Calu3 (cell line): ENCODE data around the gene ELMO1. TPM values are rescaled to one million over a fixed set of nuclear protein-coding genes. Genes with fewer than 3 reads are reported as not detected.

Source experiments
- BruUV-seq: library from RNA; stranded (reverse); fragments of 400-500 nt; replicated peaks from 2 replicates; lab custom pipeline; 2021; lab: Mats Ljungman, UMichigan
- CTCF ChIA-PET: fragments of 300-600 bp; sonication (Branson Sonifier 250); formaldehyde crosslinking; loops from one replicate; lab custom pipeline; 2022; ENCODE audit warnings: antibody characterized with exemption; lab: Charles Lee
- DNase-seq: peaks from one replicate; pipeline ENCODE4 v3.0.0; 2022
- H3K27ac Mint-ChIP-seq: one replicate; pipeline ENCODE4 v1.8.0; 2022; ENCODE audit warnings: mixed read lengths; ENCODE audit not compliant: unreplicated experiment
- H3K27me3 Mint-ChIP-seq: one replicate; pipeline ENCODE4 v1.8.0; 2022; ENCODE audit warnings: mixed read lengths; ENCODE audit not compliant: unreplicated experiment
- H3K36me3 Mint-ChIP-seq: one replicate; pipeline ENCODE4 v1.8.0; 2022; ENCODE audit warnings: mild to moderate bottlenecking, moderate library complexity, mixed read lengths; ENCODE audit not compliant: insufficient read depth, unreplicated experiment
- H3K4me1 Mint-ChIP-seq: one replicate; pipeline ENCODE4 v1.8.0; 2022; ENCODE audit warnings: mild to moderate bottlenecking, low read depth, mixed read lengths; ENCODE audit not compliant: unreplicated experiment
- H3K4me3 Mint-ChIP-seq: one replicate; pipeline ENCODE4 v1.8.0; 2022; ENCODE audit warnings: mild to moderate bottlenecking, low read depth, moderate library complexity, mixed read lengths; ENCODE audit not compliant: unreplicated experiment
- H3K9me3 Mint-ChIP-seq: one replicate; pipeline ENCODE4 v1.8.0; 2022; ENCODE audit warnings: low read depth, mixed read lengths; ENCODE audit not compliant: unreplicated experiment
- CTCF ChIP-seq: fragments of 200-600 bp; IDR thresholded peaks from one replicate; pipeline ENCODE4 v1.8.0; 2022; ENCODE audit warnings: antibody characterized with exemption; ENCODE audit not compliant: unreplicated experiment
- intact Hi-C: fragments of 100-400 bp; cut with micrococcal nuclease; formaldehyde crosslinking; loops from one replicate; pipeline ENCODE4 v1.10.0; 2022; ENCODE audit not compliant: unreplicated experiment
- total RNA-seq: library from RNA; stranded (reverse); gene quantifications from 2 replicates; pipeline ENCODE4 v1.2.3, GENCODE V29; 2022

The ELMO1 gene
- total RNA-seq, 1 experiment from 2014 or later = not detected

- no peak overlapping the region for H3K4me3 Mint-ChIP-seq
- H3K27me3 Mint-ChIP-seq = no peaks in the 10 kb centered on the region
- H3K27ac Mint-ChIP-seq = no peak overlapping the region
- DNase-seq = no peak
- intact Hi-C loops = no loop called here
- no peaks in the 10 kb centered on the region for H3K36me3 Mint-ChIP-seq
- TF ChIP-seq CTCF = no peak
- CTCF ChIA-PET = no interaction called here
- H3K9me3 Mint-ChIP-seq = no peaks in the 10 kb centered on the region
- BruUV-seq = no TSS peak
- H3K4me1 Mint-ChIP-seq = peaks cover 13% of the 10 kb centered on the region
These were observed 402.9 kb downstream of the ELMO1 start for GRCh38 chr7:37045681-37046179.

- no peaks in the 10 kb centered on the region for H3K36me3 Mint-ChIP-seq
- CTCF ChIA-PET = no interaction called here
- no peaks in the 10 kb centered on the region for H3K27me3 Mint-ChIP-seq
- no TSS peak for BruUV-seq
- TF ChIP-seq CTCF = no peak
- peaks cover 3% of the 10 kb centered on the region for H3K4me1 Mint-ChIP-seq
- no peak for DNase-seq
- intact Hi-C loops = no loop called here
- H3K4me3 Mint-ChIP-seq = no peak overlapping the region
- H3K27ac Mint-ChIP-seq = no peak overlapping the region
- H3K9me3 Mint-ChIP-seq = peaks cover 7% of the 10 kb centered on the region
These were observed 407.2 kb downstream of the ELMO1 start for GRCh38 chr7:37041461-37041860.

- no peak for DNase-seq
- Mint-ChIP-seq H3K4me1 (no peaks in the 10 kb centered on the region), H3K27ac (no peak overlapping the region), H3K27me3 (no peaks in the 10 kb centered on the region), H3K36me3 (no peaks in the 10 kb centered on the region), H3K9me3 (peaks cover 7% of the 10 kb centered on the region), H3K4me3 (no peak overlapping the region)
- no TSS peak for BruUV-seq
- CTCF ChIA-PET = no interaction called here
- no peak for TF ChIP-seq CTCF
- intact Hi-C loops = no loop called here
These were observed 408.3 kb downstream of the ELMO1 start for GRCh38 chr7:37040330-37040729.

GRCh38 chr7:37039131-37039749 is 409.4 kb downstream of the ELMO1 start:
- no peak for DNase-seq
- BruUV-seq = no TSS peak
- H3K27me3 Mint-ChIP-seq = no peaks in the 10 kb centered on the region
- H3K9me3 Mint-ChIP-seq = peaks cover 7% of the 10 kb centered on the region
- H3K36me3 Mint-ChIP-seq = no peaks in the 10 kb centered on the region
- H3K27ac Mint-ChIP-seq = no peak overlapping the region
- H3K4me1 Mint-ChIP-seq = no peaks in the 10 kb centered on the region
- H3K4me3 Mint-ChIP-seq = no peak overlapping the region
- intact Hi-C loops = loop anchor here (10.0 kb wide), 1 partner anchor 1344 kb away; the partner anchor contains the start of gene HERPUD2
- CTCF ChIA-PET = no interaction called here
- no peak for TF ChIP-seq CTCF
